Measurements from ENCODE around the gene CHERP. TPM values are rescaled to one million over a fixed set of nuclear protein-coding genes. Genes with fewer than 3 reads are reported as not detected.

The CHERP gene
- total and polyA plus RNA-seq, 12 donors, result 2.9 to 50.7 (median 19.0) TPM

DNA sequence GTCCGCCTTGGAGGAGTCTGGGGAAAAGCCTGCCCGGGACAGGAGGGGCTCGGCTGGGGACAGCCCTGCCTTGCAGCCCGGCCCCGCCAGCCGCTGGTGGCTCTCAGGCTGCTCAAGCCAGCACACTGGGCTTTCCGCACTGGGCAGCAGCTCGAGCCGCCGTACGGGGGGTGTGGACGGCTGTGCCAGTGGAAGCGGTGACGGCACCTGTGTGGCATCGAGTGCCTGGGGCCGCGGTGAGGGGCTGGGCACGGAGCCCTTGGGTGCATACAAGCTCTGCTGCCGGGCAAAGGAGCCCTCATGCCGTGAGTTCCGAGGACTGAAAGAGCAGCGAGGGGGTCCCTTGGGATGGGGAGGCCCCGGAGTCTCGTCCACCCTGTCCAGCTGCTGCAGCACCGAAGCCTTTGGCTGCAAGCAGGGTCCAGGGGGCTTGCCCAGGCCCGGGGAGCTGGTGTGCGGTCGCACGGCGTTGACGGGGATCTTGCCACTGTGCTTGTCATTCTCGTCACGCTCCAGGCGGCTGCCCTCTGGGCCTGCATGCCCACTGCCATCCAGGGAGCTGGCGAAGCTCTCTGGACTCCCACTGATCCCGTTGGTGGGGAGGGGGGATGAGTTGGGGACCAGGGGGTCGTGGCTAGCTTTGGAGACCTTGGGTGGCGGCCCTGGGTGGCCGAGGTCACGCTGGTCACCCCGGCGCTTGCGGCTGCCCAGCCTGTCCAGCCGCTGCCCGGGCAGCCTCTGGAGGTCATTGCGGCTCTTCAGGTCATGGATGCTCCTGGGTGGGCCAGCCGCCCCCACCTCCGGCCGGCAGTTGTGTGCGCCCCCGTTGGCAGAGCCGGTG, 34.7 kb upstream of the CHERP start:
- no peak for TF ChIP-seq POLR2A (IDR thresholded peaks at IDR 0.05)
- TF ChIP-seq, protein P1, sequence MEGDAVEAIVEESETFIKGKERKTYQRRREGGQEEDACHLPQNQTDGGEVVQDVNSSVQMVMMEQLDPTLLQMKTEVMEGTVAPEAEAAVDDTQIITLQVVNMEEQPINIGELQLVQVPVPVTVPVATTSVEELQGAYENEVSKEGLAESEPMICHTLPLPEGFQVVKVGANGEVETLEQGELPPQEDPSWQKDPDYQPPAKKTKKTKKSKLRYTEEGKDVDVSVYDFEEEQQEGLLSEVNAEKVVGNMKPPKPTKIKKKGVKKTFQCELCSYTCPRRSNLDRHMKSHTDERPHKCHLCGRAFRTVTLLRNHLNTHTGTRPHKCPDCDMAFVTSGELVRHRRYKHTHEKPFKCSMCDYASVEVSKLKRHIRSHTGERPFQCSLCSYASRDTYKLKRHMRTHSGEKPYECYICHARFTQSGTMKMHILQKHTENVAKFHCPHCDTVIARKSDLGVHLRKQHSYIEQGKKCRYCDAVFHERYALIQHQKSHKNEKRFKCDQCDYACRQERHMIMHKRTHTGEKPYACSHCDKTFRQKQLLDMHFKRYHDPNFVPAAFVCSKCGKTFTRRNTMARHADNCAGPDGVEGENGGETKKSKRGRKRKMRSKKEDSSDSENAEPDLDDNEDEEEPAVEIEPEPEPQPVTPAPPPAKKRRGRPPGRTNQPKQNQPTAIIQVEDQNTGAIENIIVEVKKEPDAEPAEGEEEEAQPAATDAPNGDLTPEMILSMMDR (IDR thresholded peaks at IDR 0.05), result no peak
- peaks cover 29 to 47% of the 10 kb centered on the region in 2 donors for H3K4me1 ChIP-seq (replicated peaks in 1 of 2)
- WGBS, 4 donors, result 75 to 88% (median 87%) methylated on average over 4 to 52 of the region's 52 CpGs
- DNase-seq, result no peak
- no peaks in the 10 kb centered on the region for H3K27me3 ChIP-seq
- intact Hi-C loops (cut with DNase I), result loop anchor here (5.0 to 10.0 kb wide), 2 partner anchors 45 to 48 kb away; partner anchors contain the start of gene MED26 (in 1 of the 2)
- peaks cover 0 to 33% of the 10 kb centered on the region in 2 donors for H3K36me3 ChIP-seq (replicated peaks in 1 of 2)
- H3K27ac ChIP-seq, result peak overlapping the region in 1 of 5 donors; percentile 46
- no peaks in the 10 kb centered on the region for H3K9me3 ChIP-seq (replicated peaks in 1 of 3)
- no peak overlapping the region for H3K4me3 ChIP-seq

DNA sequence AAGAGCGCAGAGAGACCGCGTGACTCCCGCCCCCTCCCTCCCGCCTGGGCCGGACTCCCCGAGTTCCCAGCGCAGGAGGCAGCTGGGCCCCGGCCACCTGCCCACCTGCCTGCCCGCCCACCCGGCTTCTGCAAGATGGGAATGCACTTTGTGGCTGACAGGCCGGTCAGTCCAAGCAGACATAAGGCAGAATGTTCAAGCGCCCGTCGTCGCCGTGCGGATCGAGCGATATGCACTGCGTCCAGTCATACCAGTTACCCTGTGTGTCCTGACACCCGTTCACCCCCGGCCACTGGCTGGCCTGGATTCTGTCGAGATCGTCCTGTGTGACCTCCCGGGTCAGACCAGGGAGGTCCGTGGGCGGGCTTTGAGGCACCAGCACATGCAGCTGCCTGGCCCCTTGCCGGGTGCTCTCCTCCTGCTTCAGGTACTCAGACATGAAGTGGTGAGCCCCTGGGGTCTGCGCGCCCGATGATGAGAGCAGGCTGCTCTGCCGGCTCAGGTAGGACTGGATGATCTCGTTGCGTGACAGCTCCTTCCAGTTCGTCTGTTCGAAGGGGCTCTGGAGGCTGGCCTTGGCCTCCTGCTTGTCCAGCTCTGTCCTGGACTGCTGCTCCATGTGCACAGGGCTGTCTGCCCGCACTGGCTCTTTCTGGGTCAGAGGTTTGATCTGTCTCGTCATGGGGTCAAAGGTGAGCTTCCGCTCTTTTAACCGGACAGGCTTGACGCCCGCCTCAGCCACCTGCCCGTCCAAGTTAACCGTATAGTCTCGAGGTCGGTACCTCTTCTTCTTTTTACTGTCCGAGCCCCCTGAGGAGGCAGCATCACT, 33.8 kb upstream of the CHERP start:
- intact Hi-C loops (cut with DNase I), result loop anchor here (5.0 to 10.0 kb wide), 2 partner anchors 46 to 49 kb away; partner anchors contain the start of gene MED26 (in 1 of the 2)
- H3K4me1 ChIP-seq (replicated peaks in 1 of 2), result peaks cover 25 to 45% of the 10 kb centered on the region in 2 donors
- H3K27ac ChIP-seq, result peak overlapping the region in 1 of 5 donors; percentile 10
- no peaks in the 10 kb centered on the region for H3K9me3 ChIP-seq (replicated peaks in 1 of 3)
- H3K27me3 ChIP-seq, result no peaks in the 10 kb centered on the region
- H3K4me3 ChIP-seq, result no peak overlapping the region
- TF ChIP-seq, protein P1 (IDR thresholded peaks at IDR 0.05), result no peak
- TF ChIP-seq POLR2A (IDR thresholded peaks at IDR 0.05), result no peak
- WGBS, 4 donors, result 78 to 81% (median 80%) methylated on average over 21 to 48 of the region's 48 CpGs
- H3K36me3 ChIP-seq (replicated peaks in 1 of 2), result peaks cover 0 to 33% of the 10 kb centered on the region in 2 donors
- DNase-seq, result no peak

DNA sequence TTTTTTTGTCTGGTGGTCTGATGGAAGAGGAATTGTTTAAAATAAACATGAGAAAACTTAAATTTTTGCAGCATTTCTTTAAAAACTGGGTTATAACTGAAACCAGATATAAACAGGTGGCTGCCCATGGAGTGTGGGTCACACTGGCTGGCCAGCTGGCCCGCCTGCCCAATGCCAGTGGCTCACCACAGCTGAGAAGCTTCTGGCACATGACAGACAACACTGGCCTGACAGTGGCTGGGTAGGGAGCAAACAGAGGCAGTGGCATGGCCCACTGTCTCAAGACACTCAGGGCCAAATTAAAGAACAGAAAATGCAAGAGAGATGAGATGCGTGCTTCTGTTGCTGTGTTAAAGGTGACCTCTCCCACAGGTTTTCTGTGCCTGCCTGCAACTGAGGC, 33.0 kb upstream of the CHERP start:
- no peak for DNase-seq
- TF ChIP-seq, protein P1 (IDR thresholded peaks at IDR 0.05), result no peak
- TF ChIP-seq POLR2A (IDR thresholded peaks at IDR 0.05), result no peak
- 86 to 92% (median 90%) methylated on average over 2 of the region's 2 CpGs for WGBS, 4 donors
- no peak overlapping the region for H3K4me3 ChIP-seq
- no peaks in the 10 kb centered on the region for H3K9me3 ChIP-seq (replicated peaks in 1 of 3)
- H3K4me1 ChIP-seq (replicated peaks in 1 of 2), result peaks cover 19 to 38% of the 10 kb centered on the region in 2 donors
- H3K36me3 ChIP-seq (replicated peaks in 1 of 2), result peaks cover 0 to 33% of the 10 kb centered on the region in 2 donors
- intact Hi-C loops (cut with DNase I), result loop anchor here (5.0 to 10.0 kb wide), 2 partner anchors 47 to 50 kb away; partner anchors contain the start of gene MED26 (in 1 of the 2)
- H3K27me3 ChIP-seq, result no peaks in the 10 kb centered on the region
- H3K27ac ChIP-seq, result no peak overlapping the region

DNA sequence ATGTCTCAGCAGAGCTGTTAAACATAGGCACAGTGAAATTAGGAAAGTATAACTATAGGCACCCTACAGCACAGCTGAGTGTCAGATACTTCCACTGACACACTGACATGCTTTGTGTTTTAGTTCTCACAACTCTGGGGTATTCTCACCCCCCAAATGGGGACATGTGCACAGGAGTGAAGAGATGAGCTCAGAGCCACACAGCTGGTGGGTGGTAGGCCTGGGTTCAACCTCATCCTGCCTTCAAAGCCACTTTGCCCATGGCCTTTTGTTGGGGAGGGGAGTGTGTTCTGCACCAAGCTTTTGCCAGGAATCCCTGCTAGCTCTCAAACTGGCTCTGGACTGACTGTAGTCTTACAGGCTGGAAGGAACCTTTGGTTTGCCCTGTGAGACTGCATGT, 31.7 kb upstream of the CHERP start:
- no peak for TF ChIP-seq POLR2A (IDR thresholded peaks at IDR 0.05)
- TF ChIP-seq, protein P1 (IDR thresholded peaks at IDR 0.05), result no peak
- Histone ChIP-seq H3K36me3 (replicated peaks in 1 of 2) (peaks cover 0 to 33% of the 10 kb centered on the region in 2 donors), H3K9me3 (replicated peaks in 1 of 3) (no peaks in the 10 kb centered on the region), H3K27me3 (no peaks in the 10 kb centered on the region), H3K27ac (peak overlapping the region in 3 of 5 donors; percentile 74 to 94 (median 89)), H3K4me1 (replicated peaks in 1 of 2) (peaks cover 16 to 32% of the 10 kb centered on the region in 2 donors), H3K4me3 (no peak overlapping the region)
- intact Hi-C loops (cut with DNase I), result loop anchor here in 1 of 2 donors (10.0 kb wide), 1 partner anchor 51 kb away; the partner anchor contains the start of gene MED26
- no peak for DNase-seq

Data from adrenal gland (tissue), 12 donors.